Gastroesophageal sphincter (tissue), 4 donors: ENCODE data around the gene PSMB2. TPM values are rescaled to one million over a fixed set of nuclear protein-coding genes. Genes with fewer than 3 reads are reported as not detected.
"Not testable (repeated sequence)": the region's sequence is repeated elsewhere in the genome, so short reads cannot be mapped to it uniquely, and the experiment has no call there.

ENCODE experiments used
- ATAC-seq: fragments of 150-250 bp; one replicate; pipeline ENCODE4 v1.9.1; 2016; ENCODE audit warnings: mild to moderate bottlenecking, moderate library complexity
- H3K27ac ChIP-seq, 4 donors: fragments of 200-600 bp; sonication (generic) in 3 of 4; 1 replicate in 3 of 4; 2 replicates in 1 of 4; pipeline ENCODE4 v1.5.1; 2016 to 2019
- H3K27me3 ChIP-seq: fragments of 200-600 bp; sonication (generic); one replicate; pipeline ENCODE4 v1.5.1; 2019
- H3K36me3 ChIP-seq, 2 donors: fragments of 200-600 bp; sonication (generic); one replicate each; pipeline ENCODE4 v1.5.1; 2019; ENCODE audit warnings: control low read depth in 1 of 2
- H3K4me1 ChIP-seq, 3 donors: fragments of 200-600 bp; sonication (generic); 1 replicate in 2 of 3; 2 replicates in 1 of 3; pipeline ENCODE4 v1.5.1; 2016 to 2019; ENCODE audit warnings: control low read depth in 2 of 3
- H3K4me3 ChIP-seq, 2 donors: fragments of 200-600 bp; sonication (generic); one replicate each; pipeline ENCODE4 v1.5.1; 2019; ENCODE audit warnings: mild to moderate bottlenecking in 1 of 2, moderate library complexity in 1 of 2
- H3K9me3 ChIP-seq, 3 donors: fragments of 200-600 bp; sonication (generic); one replicate each; pipeline ENCODE4 v1.5.1; 2017 to 2019; ENCODE audit warnings: control low read depth in 2 of 3
- EP300 ChIP-seq: sonication (generic); formaldehyde crosslinking; IDR thresholded peaks from one replicate; pipeline ENCODE4 v1.6.1; 2017; ENCODE audit warnings: antibody characterized with exemption, mild to moderate bottlenecking
- POLR2A ChIP-seq, 2 donors: fragments of 450-650 bp; IDR thresholded peaks; one replicate each; pipeline ENCODE4 v1.6.1; 2017; ENCODE audit warnings: antibody characterized with exemption in 2 of 2, mild to moderate bottlenecking in 2 of 2, moderate library complexity in 1 of 2
- POLR2AphosphoS5 ChIP-seq: sonication (generic); formaldehyde crosslinking; IDR thresholded peaks from one replicate; pipeline ENCODE4 v1.6.1; 2017; ENCODE audit warnings: antibody characterized with exemption
- WGBS, 2 donors: methylation state at CpG; one replicate each; pipeline ENCODE4 v1.1.5; 2018; ENCODE audit warnings: low coverage in 1 of 2; 5-methylcytosine and 5-hydroxymethylcytosine counted together
- total RNA-seq, 4 donors: library from RNA; depleted of rRNA; stranded (reverse); fragments of >200 nt; gene quantifications; one replicate each; pipeline ENCODE4 v1.1.0, GENCODE V29; 2016
- TF ChIP-seq, protein P1 (sequence below), 4 experiments: fragments of 200-600 bp in 2 of 4; fragments of 450-650 bp in 2 of 4; sonication (generic) in 1 of 4; IDR thresholded peaks; one replicate each; pipeline ENCODE4 v1.5.1; 2017 to 2019; ENCODE audit warnings: antibody characterized with exemption in 4 of 4, mild to moderate bottlenecking in 2 of 4, moderate library complexity in 2 of 4

Gene PSMB2
- total RNA-seq: 10 to 100 TPM; 31.0 to 39.3 (median 38.7) TPM

DNA sequence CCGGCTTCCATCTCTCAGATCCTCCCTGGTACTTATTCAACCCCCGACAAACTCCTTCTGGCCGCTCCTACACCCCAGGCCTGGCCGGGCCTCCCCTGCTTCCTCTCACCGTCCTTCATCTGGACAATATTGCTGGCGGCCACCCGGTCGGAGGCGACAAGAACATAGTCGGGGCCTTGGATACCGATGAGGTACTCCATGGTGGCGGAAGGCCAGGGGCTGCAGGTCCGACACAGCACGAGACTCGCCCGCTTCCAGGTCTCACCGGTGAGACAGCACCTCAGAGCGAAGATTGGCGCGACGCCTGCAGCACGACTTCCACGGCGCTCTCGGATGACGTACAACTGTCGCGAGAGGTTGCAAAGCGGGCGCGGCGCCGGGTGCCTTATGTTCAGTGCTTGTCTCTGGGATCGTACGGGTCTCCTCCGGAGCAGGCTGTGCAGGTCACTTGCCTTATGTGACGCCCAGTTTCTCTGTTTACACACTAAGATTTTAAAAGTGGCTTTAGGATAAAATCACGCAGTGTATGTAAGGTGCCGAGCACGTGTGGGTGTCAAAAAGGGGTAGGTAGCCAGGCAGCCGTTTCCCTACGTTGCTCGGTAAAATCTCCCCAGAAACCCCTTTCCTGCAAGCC is at the start of gene PSMB2:
Gene PSMB2, minus strand, starts transcription at position 294 of the 634 bp plus-strand sequence. Its CDS starts 94 bp downstream, at position 200.
- H3K4me3 ChIP-seq: peak within 1 kb of the TSS; percentile 76 to 78
- peak; percentile 97 for ATAC-seq
- H3K36me3 ChIP-seq: no peaks in the 10 kb centered on the region
- H3K4me1 ChIP-seq: peaks cover 0 to 52% (median 0%) of the 10 kb centered on the region in 3 donors
- TF ChIP-seq POLR2AphosphoS5 (peak; percentile 93), POLR2A (IDR thresholded peaks at IDR 0.05) (peak; percentile 59 to 64)
- TF ChIP-seq, protein P1, sequence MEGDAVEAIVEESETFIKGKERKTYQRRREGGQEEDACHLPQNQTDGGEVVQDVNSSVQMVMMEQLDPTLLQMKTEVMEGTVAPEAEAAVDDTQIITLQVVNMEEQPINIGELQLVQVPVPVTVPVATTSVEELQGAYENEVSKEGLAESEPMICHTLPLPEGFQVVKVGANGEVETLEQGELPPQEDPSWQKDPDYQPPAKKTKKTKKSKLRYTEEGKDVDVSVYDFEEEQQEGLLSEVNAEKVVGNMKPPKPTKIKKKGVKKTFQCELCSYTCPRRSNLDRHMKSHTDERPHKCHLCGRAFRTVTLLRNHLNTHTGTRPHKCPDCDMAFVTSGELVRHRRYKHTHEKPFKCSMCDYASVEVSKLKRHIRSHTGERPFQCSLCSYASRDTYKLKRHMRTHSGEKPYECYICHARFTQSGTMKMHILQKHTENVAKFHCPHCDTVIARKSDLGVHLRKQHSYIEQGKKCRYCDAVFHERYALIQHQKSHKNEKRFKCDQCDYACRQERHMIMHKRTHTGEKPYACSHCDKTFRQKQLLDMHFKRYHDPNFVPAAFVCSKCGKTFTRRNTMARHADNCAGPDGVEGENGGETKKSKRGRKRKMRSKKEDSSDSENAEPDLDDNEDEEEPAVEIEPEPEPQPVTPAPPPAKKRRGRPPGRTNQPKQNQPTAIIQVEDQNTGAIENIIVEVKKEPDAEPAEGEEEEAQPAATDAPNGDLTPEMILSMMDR (IDR thresholded peaks at IDR 0.05): no peak
- H3K27me3 ChIP-seq: peaks cover 17% of the 10 kb centered on the region
- 0% methylated on average over 10 to 29 of the region's 43 CpGs for WGBS, 2 donors
- H3K27ac ChIP-seq: peak within 1 kb of the TSS; percentile 79 to 91 (median 88)
- no peaks in the 10 kb centered on the region for H3K9me3 ChIP-seq

DNA sequence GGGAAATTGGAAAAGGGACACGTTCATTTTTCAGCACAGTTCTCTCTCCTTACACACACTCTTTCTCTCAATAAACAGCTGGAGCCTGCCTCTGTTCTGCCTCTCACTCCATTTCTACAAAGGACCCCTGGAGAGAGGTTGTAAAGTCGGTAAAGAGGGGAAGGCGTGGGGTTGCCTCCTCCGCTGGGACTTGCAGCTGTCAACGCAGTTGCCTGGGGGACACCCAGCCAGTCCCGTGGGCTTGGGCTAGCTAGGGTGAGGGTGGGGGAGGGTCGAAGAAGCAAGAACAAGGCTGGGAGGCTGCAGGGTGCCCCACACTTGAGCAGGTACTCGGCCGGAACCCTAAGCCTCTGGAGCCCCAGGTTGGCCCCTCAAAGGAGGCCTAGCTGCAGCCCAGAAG is 49.8 kb upstream of the PSMB2 start:
- no peak for ATAC-seq
- Histone ChIP-seq H3K36me3 (no peaks in the 10 kb centered on the region), H3K27ac (no peak overlapping the region), H3K4me1 (no peaks in the 10 kb centered on the region), H3K9me3 (no peaks in the 10 kb centered on the region), H3K4me3 (no peak overlapping the region), H3K27me3 (peaks cover 48% of the 10 kb centered on the region)
- TF ChIP-seq POLR2A (IDR thresholded peaks at IDR 0.05): no peak
- TF ChIP-seq, protein P1 (IDR thresholded peaks at IDR 0.05): no peak
- no peak for TF ChIP-seq EP300
- TF ChIP-seq POLR2AphosphoS5: no peak
- WGBS, 2 donors: 20 to 27% methylated on average over 3 to 6 of the region's 9 CpGs

DNA sequence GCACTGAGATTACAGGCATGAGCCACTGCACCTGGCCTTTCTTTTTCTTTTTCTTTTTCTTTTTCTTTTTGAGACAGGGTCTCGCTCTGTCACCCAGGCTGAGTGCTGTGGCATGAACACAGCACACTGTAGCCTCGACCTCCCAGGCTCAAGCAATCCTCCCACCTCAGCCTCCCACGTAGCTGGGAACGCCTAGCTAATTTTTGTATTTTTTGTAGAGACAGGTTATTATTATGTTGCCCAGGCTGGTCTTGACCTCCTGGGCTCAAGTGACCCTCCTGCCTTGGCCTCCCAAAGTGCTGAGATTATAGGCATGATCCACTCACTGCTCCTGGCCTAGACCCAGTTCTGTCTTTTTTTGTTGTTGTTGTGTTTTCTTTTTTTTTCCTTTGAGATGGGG is 48.8 kb upstream of the PSMB2 start:
- H3K9me3 ChIP-seq, H3K4me1 ChIP-seq, ATAC-seq, H3K36me3 ChIP-seq, H3K27ac ChIP-seq, H3K4me3 ChIP-seq: not testable (repeated sequence)
- H3K27me3 ChIP-seq: peaks cover 47% of the 10 kb centered on the region
- 80 to 100% methylated on average over 1 to 4 of the region's 4 CpGs for WGBS, 2 donors

DNA sequence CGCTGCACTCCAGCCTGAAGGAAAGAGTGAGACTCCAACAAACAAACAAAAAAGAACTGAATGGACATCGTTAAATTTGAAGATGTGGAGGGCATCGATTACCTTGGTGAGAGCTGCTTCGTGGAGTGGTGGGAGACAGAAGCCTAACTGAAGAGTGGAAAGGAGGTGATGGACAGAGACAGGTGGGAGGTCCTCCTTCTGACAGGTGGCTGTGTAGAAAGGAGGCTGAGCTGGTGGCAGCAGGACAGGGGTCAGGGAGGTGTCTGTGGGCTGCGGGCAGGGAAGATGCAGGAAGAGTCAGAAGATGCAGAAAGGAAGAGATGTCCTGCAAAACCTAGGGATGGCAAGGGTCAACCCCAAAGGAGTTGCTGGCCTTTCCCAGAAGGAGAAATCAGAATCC is 46.8 kb upstream of the PSMB2 start:
- no peak overlapping the region for H3K4me3 ChIP-seq
- WGBS, 2 donors: 76 to 96% methylated on average over 5 of the region's 5 CpGs
- no peaks in the 10 kb centered on the region for H3K4me1 ChIP-seq
- no peak for ATAC-seq
- H3K27me3 ChIP-seq: peaks cover 40% of the 10 kb centered on the region
- H3K27ac ChIP-seq: no peak overlapping the region
- no peaks in the 10 kb centered on the region for H3K36me3 ChIP-seq
- H3K9me3 ChIP-seq: no peaks in the 10 kb centered on the region
- TF ChIP-seq POLR2A (IDR thresholded peaks at IDR 0.05) (no peak), POLR2AphosphoS5 (no peak), EP300 (no peak)
- TF ChIP-seq, protein P1 (IDR thresholded peaks at IDR 0.05): no peak

DNA sequence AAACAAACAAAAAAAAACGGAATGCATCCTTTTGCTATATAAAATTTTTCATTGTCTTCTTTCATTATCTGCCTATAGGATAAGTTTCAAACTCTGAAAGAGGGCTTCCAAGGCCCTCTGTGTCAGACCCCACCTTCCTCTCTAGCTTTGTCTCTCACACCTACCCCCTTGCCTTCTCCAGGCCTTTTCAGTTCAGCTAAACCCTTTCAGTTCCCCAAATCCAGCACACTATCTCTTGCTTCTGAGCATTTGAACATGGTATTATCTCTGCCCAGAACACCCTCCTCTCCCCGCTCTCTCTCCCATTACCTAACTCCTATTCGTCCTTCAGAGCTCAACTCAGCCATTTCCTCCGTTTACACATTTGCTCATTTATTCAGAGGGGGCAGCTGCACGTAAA is 41.7 kb upstream of the PSMB2 start:
- Histone ChIP-seq H3K27ac (no peak overlapping the region), H3K9me3 (no peaks in the 10 kb centered on the region), H3K27me3 (peaks cover 38% of the 10 kb centered on the region), H3K4me3 (no peak overlapping the region), H3K4me1 (no peaks in the 10 kb centered on the region), H3K36me3 (no peaks in the 10 kb centered on the region)
- WGBS, 2 donors: 40 to 51% methylated on average over 1 to 3 of the region's 5 CpGs
- no peak for ATAC-seq
- TF ChIP-seq POLR2AphosphoS5: no peak
- no peak for TF ChIP-seq POLR2A (IDR thresholded peaks at IDR 0.05)
- TF ChIP-seq, protein P1 (IDR thresholded peaks at IDR 0.05): no peak
- no peak for TF ChIP-seq EP300
